Gastroesophageal sphincter (tissue), 3 donors: Measurements from ENCODE around the gene TDRD9.

Experiments used
- EP300 ChIP-seq: sonication (generic); formaldehyde crosslinking; IDR thresholded peaks from one replicate; pipeline ENCODE4 v1.6.1; 2017; ENCODE audit warnings: antibody characterized with exemption, mild to moderate bottlenecking
- POLR2A ChIP-seq, 2 donors: fragments of 450-650 bp; IDR thresholded peaks; one replicate each; pipeline ENCODE4 v1.6.1; 2017; ENCODE audit warnings: antibody characterized with exemption in 2 of 2, mild to moderate bottlenecking in 2 of 2, moderate library complexity in 1 of 2
- TF ChIP-seq, protein P1 (sequence below), 4 experiments: fragments of 200-600 bp in 2 of 4; fragments of 450-650 bp in 2 of 4; sonication (generic) in 1 of 4; IDR thresholded peaks; one replicate each; pipeline ENCODE4 v1.5.1; 2017 to 2019; ENCODE audit warnings: antibody characterized with exemption in 4 of 4, mild to moderate bottlenecking in 2 of 4, moderate library complexity in 2 of 4

DNA sequence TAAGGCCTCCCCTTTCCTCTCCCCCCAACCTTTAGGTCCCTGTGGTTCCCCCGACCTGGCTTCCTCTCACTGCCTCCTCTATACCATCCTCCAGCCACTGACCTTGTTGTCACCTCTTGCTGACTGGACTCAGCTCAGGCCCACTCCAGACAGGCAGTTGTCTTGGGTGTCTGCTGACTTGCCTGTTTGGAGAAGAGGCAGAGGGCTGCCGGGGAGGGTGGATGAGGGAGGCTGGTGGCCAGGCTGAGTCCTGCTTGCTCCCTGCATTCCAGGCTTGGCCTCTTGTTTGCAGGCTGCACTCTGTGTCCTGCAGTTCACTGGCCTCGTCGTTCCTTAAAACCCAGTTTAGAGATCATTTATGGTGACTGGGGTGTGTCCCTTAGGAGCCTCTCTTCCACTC is 45.1 kb downstream of the TDRD9 start:
- TF ChIP-seq, protein P1, sequence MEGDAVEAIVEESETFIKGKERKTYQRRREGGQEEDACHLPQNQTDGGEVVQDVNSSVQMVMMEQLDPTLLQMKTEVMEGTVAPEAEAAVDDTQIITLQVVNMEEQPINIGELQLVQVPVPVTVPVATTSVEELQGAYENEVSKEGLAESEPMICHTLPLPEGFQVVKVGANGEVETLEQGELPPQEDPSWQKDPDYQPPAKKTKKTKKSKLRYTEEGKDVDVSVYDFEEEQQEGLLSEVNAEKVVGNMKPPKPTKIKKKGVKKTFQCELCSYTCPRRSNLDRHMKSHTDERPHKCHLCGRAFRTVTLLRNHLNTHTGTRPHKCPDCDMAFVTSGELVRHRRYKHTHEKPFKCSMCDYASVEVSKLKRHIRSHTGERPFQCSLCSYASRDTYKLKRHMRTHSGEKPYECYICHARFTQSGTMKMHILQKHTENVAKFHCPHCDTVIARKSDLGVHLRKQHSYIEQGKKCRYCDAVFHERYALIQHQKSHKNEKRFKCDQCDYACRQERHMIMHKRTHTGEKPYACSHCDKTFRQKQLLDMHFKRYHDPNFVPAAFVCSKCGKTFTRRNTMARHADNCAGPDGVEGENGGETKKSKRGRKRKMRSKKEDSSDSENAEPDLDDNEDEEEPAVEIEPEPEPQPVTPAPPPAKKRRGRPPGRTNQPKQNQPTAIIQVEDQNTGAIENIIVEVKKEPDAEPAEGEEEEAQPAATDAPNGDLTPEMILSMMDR (IDR thresholded peaks at IDR 0.05), result no peak
- TF ChIP-seq POLR2A (IDR thresholded peaks at IDR 0.05), result no peak
- no peak for TF ChIP-seq EP300
